Endothelial cell (in vitro differentiated cells): ENCODE results near the gene IQGAP1. TPM values are rescaled to one million over a fixed set of nuclear protein-coding genes. Genes with fewer than 3 reads are reported as not detected.

Experiments
- DNase-seq: peaks from one replicate; pipeline ENCODE4 v3.0.0; 2021; ENCODE audit warnings: low spot score
- H3K27ac Mint-ChIP-seq: one replicate; pipeline ENCODE4 v1.8.0; 2021; ENCODE audit warnings: mixed read lengths, inconsistent platforms; ENCODE audit not compliant: unreplicated experiment
- H3K27me3 Mint-ChIP-seq: one replicate; pipeline ENCODE4 v1.8.0; 2021; ENCODE audit warnings: mild to moderate bottlenecking, moderate library complexity, mixed read lengths, inconsistent platforms; ENCODE audit not compliant: unreplicated experiment
- H3K36me3 Mint-ChIP-seq: one replicate; pipeline ENCODE4 v1.8.0; 2021; ENCODE audit warnings: mild to moderate bottlenecking, low read depth, mixed read lengths, inconsistent platforms; ENCODE audit not compliant: unreplicated experiment
- H3K4me1 Mint-ChIP-seq: one replicate; pipeline ENCODE4 v1.8.0; 2021; ENCODE audit warnings: mild to moderate bottlenecking, mixed read lengths, inconsistent platforms; ENCODE audit not compliant: unreplicated experiment
- H3K4me3 Mint-ChIP-seq: one replicate; pipeline ENCODE4 v1.8.0; 2021; ENCODE audit warnings: mild to moderate bottlenecking, mixed read lengths, inconsistent platforms; ENCODE audit not compliant: unreplicated experiment
- H3K9me3 Mint-ChIP-seq: one replicate; pipeline ENCODE4 v1.8.0; 2021; ENCODE audit warnings: mixed read lengths, inconsistent platforms; ENCODE audit not compliant: unreplicated experiment
- CTCF ChIP-seq: fragments of 200-600 bp; sonication (generic); IDR thresholded peaks from one replicate; pipeline ENCODE4 v1.5.0; 2021; ENCODE audit warnings: antibody characterized with exemption; ENCODE audit not compliant: unreplicated experiment
- total RNA-seq: library from RNA; stranded (reverse); fragmentation: NEBNext Ultra II Directional; extraction: Animal tissue kit (Norgen Biotek cat#: 25700); gene quantifications from one replicate; pipeline ENCODE4 v1.2.1, GENCODE V29; 2021; ENCODE audit not compliant: unreplicated experiment

The IQGAP1 gene
- total RNA-seq, 1 donor from 2014 or later, result 86.4 TPM

GRCh38 chr15:90535254-90535653 is 147.2 kb downstream of the IQGAP1 start:
- no peaks in the 10 kb centered on the region for H3K9me3 Mint-ChIP-seq
- peaks cover 3% of the 10 kb centered on the region for H3K4me1 Mint-ChIP-seq
- TF ChIP-seq CTCF, result no peak
- peaks cover 4% of the 10 kb centered on the region for H3K27me3 Mint-ChIP-seq
- H3K4me3 Mint-ChIP-seq, result no peak overlapping the region
- no peak overlapping the region for H3K27ac Mint-ChIP-seq
- DNase-seq, result no peak
- peaks cover 6% of the 10 kb centered on the region for H3K36me3 Mint-ChIP-seq

- no peaks in the 10 kb centered on the region for H3K9me3 Mint-ChIP-seq
- peaks cover 1% of the 10 kb centered on the region for H3K27me3 Mint-ChIP-seq
- TF ChIP-seq CTCF, result no peak
- H3K36me3 Mint-ChIP-seq, result no peaks in the 10 kb centered on the region
- no peak overlapping the region for H3K4me3 Mint-ChIP-seq
- no peaks in the 10 kb centered on the region for H3K4me1 Mint-ChIP-seq
- no peak overlapping the region for H3K27ac Mint-ChIP-seq
- no peak for DNase-seq
These were observed 151.7 kb downstream of the IQGAP1 start for GRCh38 chr15:90539789-90540188.

GRCh38 chr15:90540768-90541167 is 152.7 kb downstream of the IQGAP1 start:
- Mint-ChIP-seq H3K36me3 (no peaks in the 10 kb centered on the region), H3K9me3 (no peaks in the 10 kb centered on the region), H3K4me1 (no peaks in the 10 kb centered on the region), H3K27me3 (peaks cover 1% of the 10 kb centered on the region), H3K4me3 (no peak overlapping the region), H3K27ac (no peak overlapping the region)
- DNase-seq, result no peak
- TF ChIP-seq CTCF, result no peak

- no peaks in the 10 kb centered on the region for H3K36me3 Mint-ChIP-seq
- DNase-seq, result no peak
- no peak for TF ChIP-seq CTCF
- no peaks in the 10 kb centered on the region for H3K4me1 Mint-ChIP-seq
- H3K27ac Mint-ChIP-seq, result no peak overlapping the region
- no peaks in the 10 kb centered on the region for H3K27me3 Mint-ChIP-seq
- no peak overlapping the region for H3K4me3 Mint-ChIP-seq
- no peaks in the 10 kb centered on the region for H3K9me3 Mint-ChIP-seq
These were observed 157.1 kb downstream of the IQGAP1 start for GRCh38 chr15:90545095-90545494.

GRCh38 chr15:90547540-90547939 is 159.5 kb downstream of the IQGAP1 start:
- no peak overlapping the region for H3K4me3 Mint-ChIP-seq
- peaks cover 2% of the 10 kb centered on the region for H3K4me1 Mint-ChIP-seq
- no peak overlapping the region for H3K27ac Mint-ChIP-seq
- DNase-seq, result no peak
- no peaks in the 10 kb centered on the region for H3K27me3 Mint-ChIP-seq
- H3K36me3 Mint-ChIP-seq, result no peaks in the 10 kb centered on the region
- no peaks in the 10 kb centered on the region for H3K9me3 Mint-ChIP-seq
- TF ChIP-seq CTCF, result no peak
